Measurements from ENCODE around the gene DCTN3. TPM values are rescaled to one million over a fixed set of nuclear protein-coding genes. Genes with fewer than 3 reads are reported as not detected.

Gene DCTN3
- total and polyA plus RNA-seq, 9 of the 15 experiments (the other 6 are each of a cell fraction or from before 2014, with no cell fraction given): 11.0 to 51.0 (median 41.9) TPM

DNA sequence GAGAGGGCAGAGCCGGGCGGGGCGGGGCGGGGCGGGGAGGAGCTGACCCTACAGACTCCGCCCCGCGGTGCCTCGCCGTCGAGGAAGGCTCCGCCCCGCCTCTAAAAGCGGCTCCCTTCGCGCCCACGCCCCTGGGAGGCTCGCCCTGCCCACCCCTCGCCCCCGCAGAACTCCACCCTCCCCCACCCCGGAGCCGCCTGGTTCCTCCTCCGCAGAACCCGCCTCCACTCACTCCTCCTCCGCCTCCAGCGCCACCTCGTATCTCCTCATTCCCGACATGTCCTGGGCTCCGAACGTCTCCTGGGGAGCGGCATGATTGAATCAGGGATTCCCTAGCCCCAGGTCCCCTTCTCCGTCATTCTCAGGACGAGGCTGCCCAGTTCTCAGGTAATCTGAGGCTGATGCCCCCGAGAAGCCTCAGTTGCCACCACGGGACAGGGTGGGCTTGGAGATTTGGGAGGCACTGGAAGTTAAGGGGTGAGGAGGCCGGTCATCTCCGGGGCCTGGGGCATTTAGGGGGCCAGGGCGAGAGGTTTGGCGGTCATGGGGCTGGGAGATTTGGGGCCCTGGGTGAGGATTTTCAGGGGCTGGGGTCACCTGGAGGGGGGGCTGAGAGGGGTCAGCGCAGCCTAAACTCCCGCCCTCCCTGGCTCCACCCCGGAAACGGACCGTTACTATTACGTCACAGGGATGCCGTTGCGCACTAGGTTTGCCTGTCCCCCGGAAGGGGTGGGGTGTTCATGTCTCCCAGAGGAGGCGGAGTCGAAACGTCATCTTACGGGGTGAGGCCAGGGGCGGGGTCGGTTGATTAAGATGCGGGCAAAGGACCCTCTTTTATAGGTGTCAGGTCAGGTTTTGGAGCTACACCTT is 45.3 kb upstream of the DCTN3 start:
- POLR2A ChIA-PET: interaction anchor here (0.7 to 1.3 kb wide), 2 partner anchors 245 to 831 kb away, joined by 3 read pairs; no protein-coding TSS in a partner anchor
- WGBS (ENCODE audit: insufficient coverage, low coverage, missing lambda C conversion rate): 2% methylated on average over 13 of the region's 55 CpGs
- TF ChIP-seq DNMT1 (IDR thresholded peaks at IDR 0.05) (no peak), SMARCB1 (IDR thresholded peaks at IDR 0.05; ENCODE audit: insufficient read length, low read depth) (no peak), ZNF282 (CRISPR knock-in tag; IDR thresholded peaks at IDR 0.05) (no peak), TRIM28 (IDR thresholded peaks at IDR 0.05) (0 out of 2 replicates have a peak, but pooled peaks have one; percentile 26), ZNF740 (CRISPR knock-in tag; IDR thresholded peaks at IDR 0.05) (no peak), ZNF740 (tag; IDR thresholded peaks at IDR 0.05) (0 out of 4 replicates have a peak, but pooled peaks of 1 of the 2 experiments have one; percentile 21), PML (IDR thresholded peaks at IDR 0.05; ENCODE audit: low read length) (peak; percentile 74), CBFA2T3 (IDR thresholded peaks at IDR 0.05) (peak; percentile 25; the same call in 1 of the 2 replicates), MECOM (CRISPR knock-in tag; IDR thresholded peaks at IDR 0.05) (no peak), E2F6 (IDR thresholded peaks at IDR 0.05; ENCODE audit: borderline replicate concordance in 1 of 2, extremely low read depth in 1 of 2, insufficient read depth in 1 of 2, insufficient read length in 1 of 2, low read depth in 1 of 2, low read length in 1 of 2, poor library complexity in 1 of 2, severe bottlenecking in 1 of 2) (peak in 1 of 2 experiments; percentile 42), HIVEP1 (CRISPR knock-in tag; IDR thresholded peaks at IDR 0.05) (no peak)
- TF ChIP-seq, protein P1, sequence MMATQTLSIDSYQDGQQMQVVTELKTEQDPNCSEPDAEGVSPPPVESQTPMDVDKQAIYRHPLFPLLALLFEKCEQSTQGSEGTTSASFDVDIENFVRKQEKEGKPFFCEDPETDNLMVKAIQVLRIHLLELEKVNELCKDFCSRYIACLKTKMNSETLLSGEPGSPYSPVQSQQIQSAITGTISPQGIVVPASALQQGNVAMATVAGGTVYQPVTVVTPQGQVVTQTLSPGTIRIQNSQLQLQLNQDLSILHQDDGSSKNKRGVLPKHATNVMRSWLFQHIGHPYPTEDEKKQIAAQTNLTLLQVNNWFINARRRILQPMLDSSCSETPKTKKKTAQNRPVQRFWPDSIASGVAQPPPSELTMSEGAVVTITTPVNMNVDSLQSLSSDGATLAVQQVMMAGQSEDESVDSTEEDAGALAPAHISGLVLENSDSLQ (IDR thresholded peaks at IDR 0.05): 0 out of 2 replicates have a peak, but pooled peaks have one; percentile 9
- TF ChIP-seq, protein P2, sequence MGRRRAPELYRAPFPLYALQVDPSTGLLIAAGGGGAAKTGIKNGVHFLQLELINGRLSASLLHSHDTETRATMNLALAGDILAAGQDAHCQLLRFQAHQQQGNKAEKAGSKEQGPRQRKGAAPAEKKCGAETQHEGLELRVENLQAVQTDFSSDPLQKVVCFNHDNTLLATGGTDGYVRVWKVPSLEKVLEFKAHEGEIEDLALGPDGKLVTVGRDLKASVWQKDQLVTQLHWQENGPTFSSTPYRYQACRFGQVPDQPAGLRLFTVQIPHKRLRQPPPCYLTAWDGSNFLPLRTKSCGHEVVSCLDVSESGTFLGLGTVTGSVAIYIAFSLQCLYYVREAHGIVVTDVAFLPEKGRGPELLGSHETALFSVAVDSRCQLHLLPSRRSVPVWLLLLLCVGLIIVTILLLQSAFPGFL (CRISPR knock-in tag; IDR thresholded peaks at IDR 0.05): no peak
- TF ChIP-seq, protein P3, sequence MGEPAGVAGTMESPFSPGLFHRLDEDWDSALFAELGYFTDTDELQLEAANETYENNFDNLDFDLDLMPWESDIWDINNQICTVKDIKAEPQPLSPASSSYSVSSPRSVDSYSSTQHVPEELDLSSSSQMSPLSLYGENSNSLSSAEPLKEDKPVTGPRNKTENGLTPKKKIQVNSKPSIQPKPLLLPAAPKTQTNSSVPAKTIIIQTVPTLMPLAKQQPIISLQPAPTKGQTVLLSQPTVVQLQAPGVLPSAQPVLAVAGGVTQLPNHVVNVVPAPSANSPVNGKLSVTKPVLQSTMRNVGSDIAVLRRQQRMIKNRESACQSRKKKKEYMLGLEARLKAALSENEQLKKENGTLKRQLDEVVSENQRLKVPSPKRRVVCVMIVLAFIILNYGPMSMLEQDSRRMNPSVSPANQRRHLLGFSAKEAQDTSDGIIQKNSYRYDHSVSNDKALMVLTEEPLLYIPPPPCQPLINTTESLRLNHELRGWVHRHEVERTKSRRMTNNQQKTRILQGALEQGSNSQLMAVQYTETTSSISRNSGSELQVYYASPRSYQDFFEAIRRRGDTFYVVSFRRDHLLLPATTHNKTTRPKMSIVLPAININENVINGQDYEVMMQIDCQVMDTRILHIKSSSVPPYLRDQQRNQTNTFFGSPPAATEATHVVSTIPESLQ (CRISPR knock-in tag; IDR thresholded peaks at IDR 0.05): 0 out of 2 replicates have a peak, but pooled peaks have one; percentile 3

More for the DNA sequence above, 45.3 kb upstream of the DCTN3 start:
- H2AFZ ChIP-seq (ENCODE audit: low read depth, low read length): peak overlapping the region; percentile 94
- no peaks in the 10 kb centered on the region for H3K27me3 ChIP-seq (ENCODE audit: control insufficient read depth in 2 of 2, insufficient read depth in 2 of 2, low read length in 2 of 2)
- H3K4me2 ChIP-seq (ENCODE audit: insufficient read depth, low read length): peak overlapping the region; percentile 94
- peaks cover 17 to 19% of the 10 kb centered on the region in 2 experiments for H3K4me1 ChIP-seq (replicated peaks in 1 of 2; ENCODE audit: control insufficient read depth in 2 of 2, insufficient read depth in 2 of 2, low read length in 2 of 2)
- intact Hi-C loops (cut with micrococcal nuclease) (no loop called here), in situ Hi-C loops (cut with MboI) (no loop called here)
- H3K9me1 ChIP-seq (ENCODE audit: control insufficient read depth, insufficient read depth, low read length): peaks cover 2% of the 10 kb centered on the region
- FAIRE-seq (peak; percentile 98), DNase-seq (ENCODE audit: extremely low read depth in 1 of 4, low spot score in 3 of 4) (peak; percentile 91 to 95 (median 93)), ATAC-seq (peak; percentile 88)
- H3K79me2 ChIP-seq (ENCODE audit: control insufficient read depth, insufficient read depth, low read length): peaks cover 28% of the 10 kb centered on the region
- peak overlapping the region; percentile 95 for H3K27ac ChIP-seq (ENCODE audit: extremely low read depth, low read depth, low read length)
- CTCF ChIA-PET (ENCODE audit: low intra/inter-chr PET ratio): interaction anchor here (1.0 to 1.1 kb wide), 2 partner anchors 18 to 19 kb away, joined by 3 read pairs; partner anchors contain the start of gene GALT
- no peaks in the 10 kb centered on the region for H3K9me3 ChIP-seq (replicated peaks; ENCODE audit: control insufficient read depth, insufficient read depth, low read depth, low read length)
- peaks cover 14% of the 10 kb centered on the region; the same call in 2 of the 3 replicates for H3K36me3 ChIP-seq (ENCODE audit: control insufficient read depth, insufficient read depth, low read length)
- BruUV-seq (replicated peaks): TSS peak; percentile 72
- peak overlapping the region; percentile 75 for H3K4me3 ChIP-seq
- peak overlapping the region; percentile 87 to 96 for H3K9ac ChIP-seq (ENCODE audit: insufficient read depth in 1 of 2, low read depth in 2 of 2, low read length in 2 of 2)
- H4K20me1 ChIP-seq (replicated peaks; ENCODE audit: control insufficient read depth, insufficient read depth, low read length): 0 out of 2 replicates have a peak, but pooled peaks cover 4% of the 10 kb centered on the region

All from K562 (cell line).